ENCODE data around the gene NLGN4X.

GRCh38 chrX:6227935-6228334 is 732 bp downstream of the NLGN4X start:
- no peak for TF ChIP-seq EZH2 (IDR thresholded peaks at IDR 0.05; ENCODE audit: insufficient read depth, low read length)
- TF ChIP-seq CTCF (IDR thresholded peaks at IDR 0.05; ENCODE audit: insufficient read depth, low read depth, low read length) = no peak

Measured in astrocyte (in vitro differentiated cells and primary cell).